Hepatocyte (in vitro differentiated cells): ENCODE data around the gene HRC.

Experiments used
- EZH2 ChIP-seq: fragments of 200-600 bp; sonication (generic); IDR thresholded peaks from 2 replicates; pipeline ENCODE4 v1.6.1; 2016; ENCODE audit warnings: antibody characterized with exemption, mild to moderate bottlenecking, borderline replicate concordance
- EZH2phosphoT487 ChIP-seq: fragments of 200-600 bp; sonication (generic); IDR thresholded peaks from one replicate; pipeline ENCODE4 v1.6.1; 2018; ENCODE audit warnings: antibody characterized with exemption, mild to moderate bottlenecking, low read depth, moderate library complexity; ENCODE audit not compliant: unreplicated experiment, severe bottlenecking
- TF ChIP-seq, protein P1 (sequence below): fragments of 200-600 bp; sonication (generic); IDR thresholded peaks from 2 replicates; pipeline ENCODE4 v1.5.1; 2016; ENCODE audit warnings: antibody characterized with exemption, mild to moderate bottlenecking; ENCODE audit not compliant: poor library complexity

- TF ChIP-seq, protein P1, sequence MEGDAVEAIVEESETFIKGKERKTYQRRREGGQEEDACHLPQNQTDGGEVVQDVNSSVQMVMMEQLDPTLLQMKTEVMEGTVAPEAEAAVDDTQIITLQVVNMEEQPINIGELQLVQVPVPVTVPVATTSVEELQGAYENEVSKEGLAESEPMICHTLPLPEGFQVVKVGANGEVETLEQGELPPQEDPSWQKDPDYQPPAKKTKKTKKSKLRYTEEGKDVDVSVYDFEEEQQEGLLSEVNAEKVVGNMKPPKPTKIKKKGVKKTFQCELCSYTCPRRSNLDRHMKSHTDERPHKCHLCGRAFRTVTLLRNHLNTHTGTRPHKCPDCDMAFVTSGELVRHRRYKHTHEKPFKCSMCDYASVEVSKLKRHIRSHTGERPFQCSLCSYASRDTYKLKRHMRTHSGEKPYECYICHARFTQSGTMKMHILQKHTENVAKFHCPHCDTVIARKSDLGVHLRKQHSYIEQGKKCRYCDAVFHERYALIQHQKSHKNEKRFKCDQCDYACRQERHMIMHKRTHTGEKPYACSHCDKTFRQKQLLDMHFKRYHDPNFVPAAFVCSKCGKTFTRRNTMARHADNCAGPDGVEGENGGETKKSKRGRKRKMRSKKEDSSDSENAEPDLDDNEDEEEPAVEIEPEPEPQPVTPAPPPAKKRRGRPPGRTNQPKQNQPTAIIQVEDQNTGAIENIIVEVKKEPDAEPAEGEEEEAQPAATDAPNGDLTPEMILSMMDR, result no peak
- no peak for TF ChIP-seq EZH2
- no peak for TF ChIP-seq EZH2phosphoT487
Measured at GRCh38 chr19:49130325-49130724, 24.9 kb downstream of the HRC start.
